ENCODE data around the gene DMRTC2. TPM values are rescaled to one million over a fixed set of nuclear protein-coding genes. Genes with fewer than 3 reads are reported as not detected.

The DMRTC2 gene
- total and polyA plus RNA-seq, 2 of the 13 experiments (the other 11 are each of a cell fraction or from before 2014, with no cell fraction given) = not detected

DNA sequence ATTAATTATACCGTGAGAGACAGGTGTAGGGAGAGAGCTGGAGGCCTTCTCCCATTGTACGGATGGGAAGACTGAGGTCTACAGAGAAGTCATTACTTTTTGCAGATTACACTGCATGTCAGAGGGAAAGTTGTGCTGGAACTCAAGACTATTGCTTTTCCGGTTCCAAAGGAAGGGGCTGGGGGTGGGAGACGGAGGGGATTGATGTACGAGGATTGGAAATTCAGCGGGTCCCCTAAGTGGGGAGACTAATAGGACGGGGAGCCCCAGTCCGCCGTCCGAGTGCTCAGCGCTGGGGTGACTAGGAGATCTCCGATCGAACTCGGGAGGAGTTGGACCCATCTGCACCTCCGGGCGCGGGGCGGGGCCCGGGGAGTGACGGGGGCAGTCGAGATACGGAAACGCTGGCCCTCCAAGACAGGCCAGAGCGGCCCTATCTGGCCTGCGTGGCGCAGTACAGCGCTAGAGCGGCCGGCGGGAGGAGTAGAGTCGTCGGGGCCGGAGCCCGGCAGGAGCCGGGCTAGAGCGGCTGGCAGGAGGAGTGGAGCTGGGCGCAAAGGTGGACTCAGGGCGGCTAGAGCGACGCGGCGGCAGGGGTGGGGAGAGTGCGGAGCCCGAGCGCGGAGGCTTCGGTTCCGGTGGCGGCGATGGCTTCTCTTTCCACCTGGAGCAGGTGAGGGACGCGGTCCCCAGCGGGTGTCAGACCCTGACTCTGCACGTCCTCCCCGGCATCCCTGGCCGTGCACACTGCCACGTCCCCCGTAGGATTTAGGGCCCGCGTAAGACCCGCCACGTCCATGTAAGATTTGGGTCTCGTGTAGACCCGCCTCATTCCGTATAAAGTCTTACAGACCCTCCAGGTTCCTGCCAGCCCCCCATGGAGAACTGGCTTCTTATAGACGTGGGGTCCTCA is 39.2 kb downstream of the DMRTC2 start (continued):
- TF ChIP-seq ZMYM3 (CRISPR knock-in tag; IDR thresholded peaks at IDR 0.05) (peak; percentile 98), PRDM10 (CRISPR knock-in tag; IDR thresholded peaks at IDR 0.05; ENCODE audit: low read depth) (peak; percentile 70), FIP1L1 (IDR thresholded peaks at IDR 0.05; ENCODE audit: borderline replicate concordance, insufficient read depth, low read depth, low read length) (0 out of 2 replicates have a peak, but pooled peaks have one; percentile 57), AGO1 (IDR thresholded peaks at IDR 0.05; ENCODE audit: low read depth, low read length, poor library complexity, severe bottlenecking) (peak; percentile 70), ONECUT2 (CRISPR knock-in tag; IDR thresholded peaks at IDR 0.05) (peak; percentile 18; the same call in 1 of the 2 replicates), ATF4 (CRISPR knock-in tag; IDR thresholded peaks at IDR 0.05) (peak in 1 of 2 experiments; percentile 49; a peak in 2 of 4 replicates), HBP1 (CRISPR knock-in tag; IDR thresholded peaks at IDR 0.05; ENCODE audit: low read depth) (no peak; the same call in 1 of the 2 replicates), ZNF747 (CRISPR knock-in tag; IDR thresholded peaks at IDR 0.05; ENCODE audit: borderline replicate concordance) (peak; percentile 80; the same call in 1 of the 2 replicates)
- TF ChIP-seq, protein P1, sequence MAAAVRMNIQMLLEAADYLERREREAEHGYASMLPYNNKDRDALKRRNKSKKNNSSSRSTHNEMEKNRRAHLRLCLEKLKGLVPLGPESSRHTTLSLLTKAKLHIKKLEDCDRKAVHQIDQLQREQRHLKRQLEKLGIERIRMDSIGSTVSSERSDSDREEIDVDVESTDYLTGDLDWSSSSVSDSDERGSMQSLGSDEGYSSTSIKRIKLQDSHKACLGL (CRISPR knock-in tag; IDR thresholded peaks at IDR 0.05) = peak; percentile 48; the same call in 1 of the 2 replicates
- TF ChIP-seq, protein P2, sequence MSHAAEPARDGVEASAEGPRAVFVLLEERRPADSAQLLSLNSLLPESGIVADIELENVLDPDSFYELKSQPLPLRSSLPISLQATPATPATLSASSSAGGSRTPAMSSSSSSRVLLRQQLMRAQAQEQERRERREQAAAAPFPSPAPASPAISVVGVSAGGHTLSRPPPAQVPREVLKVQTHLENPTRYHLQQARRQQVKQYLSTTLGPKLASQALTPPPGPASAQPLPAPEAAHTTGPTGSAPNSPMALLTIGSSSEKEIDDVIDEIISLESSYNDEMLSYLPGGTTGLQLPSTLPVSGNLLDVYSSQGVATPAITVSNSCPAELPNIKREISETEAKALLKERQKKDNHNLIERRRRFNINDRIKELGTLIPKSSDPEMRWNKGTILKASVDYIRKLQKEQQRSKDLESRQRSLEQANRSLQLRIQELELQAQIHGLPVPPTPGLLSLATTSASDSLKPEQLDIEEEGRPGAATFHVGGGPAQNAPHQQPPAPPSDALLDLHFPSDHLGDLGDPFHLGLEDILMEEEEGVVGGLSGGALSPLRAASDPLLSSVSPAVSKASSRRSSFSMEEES (CRISPR knock-in tag; IDR thresholded peaks at IDR 0.05) = peak; percentile 61; the same call in 1 of the 2 replicates
- TF ChIP-seq, protein P3, sequence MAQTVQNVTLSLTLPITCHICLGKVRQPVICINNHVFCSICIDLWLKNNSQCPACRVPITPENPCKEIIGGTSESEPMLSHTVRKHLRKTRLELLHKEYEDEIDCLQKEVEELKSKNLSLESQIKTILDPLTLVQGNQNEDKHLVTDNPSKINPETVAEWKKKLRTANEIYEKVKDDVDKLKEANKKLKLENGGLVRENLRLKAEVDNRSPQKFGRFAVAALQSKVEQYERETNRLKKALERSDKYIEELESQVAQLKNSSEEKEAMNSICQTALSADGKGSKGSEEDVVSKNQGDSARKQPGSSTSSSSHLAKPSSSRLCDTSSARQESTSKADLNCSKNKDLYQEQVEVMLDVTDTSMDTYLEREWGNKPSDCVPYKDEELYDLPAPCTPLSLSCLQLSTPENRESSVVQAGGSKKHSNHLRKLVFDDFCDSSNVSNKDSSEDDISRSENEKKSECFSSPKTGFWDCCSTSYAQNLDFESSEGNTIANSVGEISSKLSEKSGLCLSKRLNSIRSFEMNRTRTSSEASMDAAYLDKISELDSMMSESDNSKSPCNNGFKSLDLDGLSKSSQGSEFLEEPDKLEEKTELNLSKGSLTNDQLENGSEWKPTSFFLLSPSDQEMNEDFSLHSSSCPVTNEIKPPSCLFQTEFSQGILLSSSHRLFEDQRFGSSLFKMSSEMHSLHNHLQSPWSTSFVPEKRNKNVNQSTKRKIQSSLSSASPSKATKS (CRISPR knock-in tag; IDR thresholded peaks at IDR 0.05) = no peak
- TF ChIP-seq, protein P4, sequence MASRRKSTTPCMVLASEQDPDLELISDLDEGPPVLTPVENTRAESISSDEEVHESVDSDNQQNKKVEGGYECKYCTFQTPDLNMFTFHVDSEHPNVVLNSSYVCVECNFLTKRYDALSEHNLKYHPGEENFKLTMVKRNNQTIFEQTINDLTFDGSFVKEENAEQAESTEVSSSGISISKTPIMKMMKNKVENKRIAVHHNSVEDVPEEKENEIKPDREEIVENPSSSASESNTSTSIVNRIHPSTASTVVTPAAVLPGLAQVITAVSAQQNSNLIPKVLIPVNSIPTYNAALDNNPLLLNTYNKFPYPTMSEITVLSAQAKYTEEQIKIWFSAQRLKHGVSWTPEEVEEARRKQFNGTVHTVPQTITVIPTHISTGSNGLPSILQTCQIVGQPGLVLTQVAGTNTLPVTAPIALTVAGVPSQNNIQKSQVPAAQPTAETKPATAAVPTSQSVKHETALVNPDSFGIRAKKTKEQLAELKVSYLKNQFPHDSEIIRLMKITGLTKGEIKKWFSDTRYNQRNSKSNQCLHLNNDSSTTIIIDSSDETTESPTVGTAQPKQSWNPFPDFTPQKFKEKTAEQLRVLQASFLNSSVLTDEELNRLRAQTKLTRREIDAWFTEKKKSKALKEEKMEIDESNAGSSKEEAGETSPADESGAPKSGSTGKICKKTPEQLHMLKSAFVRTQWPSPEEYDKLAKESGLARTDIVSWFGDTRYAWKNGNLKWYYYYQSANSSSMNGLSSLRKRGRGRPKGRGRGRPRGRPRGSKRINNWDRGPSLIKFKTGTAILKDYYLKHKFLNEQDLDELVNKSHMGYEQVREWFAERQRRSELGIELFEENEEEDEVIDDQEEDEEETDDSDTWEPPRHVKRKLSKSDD (CRISPR knock-in tag; IDR thresholded peaks at IDR 0.05; ENCODE audit: low read depth) = peak; percentile 56; the same call in 1 of the 2 replicates
